ENCODE data around the gene KNOP1. TPM values are rescaled to one million over a fixed set of nuclear protein-coding genes. Genes with fewer than 3 reads are reported as not detected.

The KNOP1 gene
- total and polyA plus RNA-seq, 2 of the 13 experiments (the other 11 are each of a cell fraction or from before 2014, with no cell fraction given), result 21.2 to 57.5 TPM

DNA sequence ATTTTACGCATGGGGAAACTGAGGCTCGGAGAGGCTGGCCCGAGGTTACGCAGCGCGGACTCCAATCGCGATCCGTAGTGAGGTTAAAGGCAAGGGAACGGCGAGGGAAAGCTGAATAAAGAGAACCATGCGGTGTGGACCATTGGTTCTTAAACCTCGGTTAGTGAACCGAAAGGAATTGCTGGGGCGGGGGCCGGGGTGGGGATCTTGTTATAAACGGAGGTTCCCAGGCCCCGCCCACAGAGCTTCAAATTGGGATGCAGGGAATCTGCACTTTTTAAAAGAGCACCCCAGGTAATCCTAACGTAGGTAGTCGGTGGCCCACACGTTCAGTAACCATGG, 568 bp upstream of the KNOP1 start:
- H3K27ac ChIP-seq (ENCODE audit: extremely low read length, insufficient read depth, low read length), result peak overlapping the region; percentile 74
- H3K27me3 ChIP-seq (ENCODE audit: control insufficient read depth in 1 of 2, insufficient read depth in 2 of 2, low read length in 2 of 2), result no peaks in the 10 kb centered on the region; a peak in 1 of 5 replicates
- POLR2A ChIA-PET, result interaction anchor here (1.0 to 2.3 kb wide), 8 partner anchors 13 to 56 kb away, joined by 3 to 12 read pairs (median 4); no protein-coding TSS in a partner anchor
- in situ Hi-C loops (cut with HindIII; ENCODE audit: extremely low pct_ligation_motif_present, low pct_unique_long_range_greater_than_20kb) (loop anchor here (5.0 kb wide), 1 partner anchor 169 kb away; no protein-coding TSS in a partner anchor), intact Hi-C loops (cut with micrococcal nuclease; ENCODE audit: unreplicated experiment) (loop anchor here (5.0 kb wide), 2 partner anchors 34 to 169 kb away; no protein-coding TSS in a partner anchor)
- CTCF ChIA-PET (ENCODE audit: low intra/inter-chr PET ratio, low total read pairs), result no interaction called here
- peak; percentile 14 for ATAC-seq
- H3K4me3 ChIP-seq (replicated peaks in 1 of 3; ENCODE audit: insufficient read depth in 1 of 3, low read depth in 2 of 3, low read length in 3 of 3), result peak overlapping the region; percentile 74 to 98 (median 98)
- H3K4me2 ChIP-seq (ENCODE audit: low read depth, low read length), result peak overlapping the region; percentile 98
- peaks cover 30% of the 10 kb centered on the region for H3K79me2 ChIP-seq (ENCODE audit: insufficient read depth, low read length)
- peak overlapping the region; percentile 79 for H3K9ac ChIP-seq (ENCODE audit: insufficient read depth, low read depth, low read length)
- peak overlapping the region; percentile 98 for H2AFZ ChIP-seq (ENCODE audit: low read length)
- BruUV-seq (replicated peaks), result no TSS peak
- WGBS (ENCODE audit: low lambda C conversion rate), result under 1% methylated on average over 21 of the region's 21 CpGs
- no peak for DNase-seq (ENCODE audit: low spot score)
- H3K9me3 ChIP-seq (ENCODE audit: low read length), result no peaks in the 10 kb centered on the region
- peaks cover 6 to 12% of the 10 kb centered on the region in 2 experiments for H3K36me3 ChIP-seq (replicated peaks in 1 of 2; ENCODE audit: control insufficient read depth in 1 of 2, insufficient read depth in 2 of 2, low read length in 2 of 2)
- peaks cover 27% of the 10 kb centered on the region for H3K4me1 ChIP-seq (ENCODE audit: insufficient read depth, low read length)
- H4K20me1 ChIP-seq (ENCODE audit: insufficient read depth, low read length), result no peaks in the 10 kb centered on the region
- FAIRE-seq, result no peak
- 0 out of 2 replicates have a peak, but pooled peaks have one; percentile 18 for TF ChIP-seq ZNF234 (CRISPR knock-in tag; conservative IDR thresholded peaks at IDR 0.05)
- no peak for TF ChIP-seq GABPB1 (CRISPR knock-in tag; IDR thresholded peaks at IDR 0.05)
- 0 out of 2 replicates have a peak, but pooled peaks have one; percentile 59 for TF ChIP-seq ZNF790 (CRISPR knock-in tag; IDR thresholded peaks at IDR 0.05; ENCODE audit: borderline replicate concordance)
- TF ChIP-seq ZNF10 (CRISPR knock-in tag; IDR thresholded peaks at IDR 0.05; ENCODE audit: borderline replicate concordance, low read depth), result 0 out of 2 replicates have a peak, but pooled peaks have one; percentile 10
- TF ChIP-seq, protein P1, sequence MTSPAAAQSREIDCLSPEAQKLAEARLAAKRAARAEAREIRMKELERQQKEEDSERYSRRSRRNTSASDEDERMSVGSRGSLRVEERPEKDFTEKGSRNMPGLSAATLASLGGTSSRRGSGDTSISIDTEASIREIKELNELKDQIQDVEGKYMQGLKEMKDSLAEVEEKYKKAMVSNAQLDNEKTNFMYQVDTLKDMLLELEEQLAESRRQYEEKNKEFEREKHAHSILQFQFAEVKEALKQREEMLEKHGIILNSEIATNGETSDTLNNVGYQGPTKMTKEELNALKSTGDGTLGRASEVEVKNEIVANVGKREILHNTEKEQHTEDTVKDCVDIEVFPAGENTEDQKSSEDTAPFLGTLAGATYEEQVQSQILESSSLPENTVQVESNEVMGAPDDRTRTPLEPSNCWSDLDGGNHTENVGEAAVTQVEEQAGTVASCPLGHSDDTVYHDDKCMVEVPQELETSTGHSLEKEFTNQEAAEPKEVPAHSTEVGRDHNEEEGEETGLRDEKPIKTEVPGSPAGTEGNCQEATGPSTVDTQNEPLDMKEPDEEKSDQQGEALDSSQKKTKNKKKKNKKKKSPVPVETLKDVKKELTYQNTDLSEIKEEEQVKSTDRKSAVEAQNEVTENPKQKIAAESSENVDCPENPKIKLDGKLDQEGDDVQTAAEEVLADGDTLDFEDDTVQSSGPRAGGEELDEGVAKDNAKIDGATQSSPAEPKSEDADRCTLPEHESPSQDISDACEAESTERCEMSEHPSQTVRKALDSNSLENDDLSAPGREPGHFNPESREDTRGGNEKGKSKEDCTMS (CRISPR knock-in tag; conservative IDR thresholded peaks at IDR 0.05), result 0 out of 2 replicates have a peak, but pooled peaks have one; percentile 48
- TF ChIP-seq WIZ (CRISPR knock-in tag; IDR thresholded peaks at IDR 0.05), result no peak
- no peak for TF ChIP-seq PHF5A (CRISPR knock-in tag; IDR thresholded peaks at IDR 0.05; ENCODE audit: low read depth, unreplicated experiment)
- TF ChIP-seq, protein P2, sequence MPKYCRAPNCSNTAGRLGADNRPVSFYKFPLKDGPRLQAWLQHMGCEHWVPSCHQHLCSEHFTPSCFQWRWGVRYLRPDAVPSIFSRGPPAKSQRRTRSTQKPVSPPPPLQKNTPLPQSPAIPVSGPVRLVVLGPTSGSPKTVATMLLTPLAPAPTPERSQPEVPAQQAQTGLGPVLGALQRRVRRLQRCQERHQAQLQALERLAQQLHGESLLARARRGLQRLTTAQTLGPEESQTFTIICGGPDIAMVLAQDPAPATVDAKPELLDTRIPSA (CRISPR knock-in tag; IDR thresholded peaks at IDR 0.05; ENCODE audit: borderline replicate concordance), result 0 out of 2 replicates have a peak, but pooled peaks have one; percentile 28
- no peak for TF ChIP-seq PAF1 (CRISPR knock-in tag; IDR thresholded peaks at IDR 0.05)
- TF ChIP-seq TSC22D2 (CRISPR knock-in tag; IDR thresholded peaks at IDR 0.05; ENCODE audit: borderline replicate concordance), result no peak
- peak; percentile 12; the same call in 1 of the 2 replicates for TF ChIP-seq NAIF1 (CRISPR knock-in tag; IDR thresholded peaks at IDR 0.05; ENCODE audit: borderline replicate concordance)
- TF ChIP-seq HES4 (CRISPR knock-in tag; IDR thresholded peaks at IDR 0.05; ENCODE audit: borderline replicate concordance), result 0 out of 2 replicates have a peak, but pooled peaks have one; percentile 49
- TF ChIP-seq GLI4 (CRISPR knock-in tag; IDR thresholded peaks at IDR 0.05; ENCODE audit: borderline replicate concordance), result 0 out of 2 replicates have a peak, but pooled peaks have one; percentile 3
- TF ChIP-seq FOXK1 (CRISPR knock-in tag; IDR thresholded peaks at IDR 0.05; ENCODE audit: borderline replicate concordance, low read depth), result no peak
- 0 out of 4 replicates have a peak, but pooled peaks of 1 of the 2 experiments have one; percentile 2 for TF ChIP-seq EP300 (IDR thresholded peaks at IDR 0.05; ENCODE audit: low read depth in 2 of 2, low read length in 2 of 2)
- TF ChIP-seq EP300 (CRISPR knock-in tag; IDR thresholded peaks at IDR 0.05; ENCODE audit: borderline replicate concordance), result no peak
- no peak for TF ChIP-seq HOXD1 (CRISPR knock-in tag; IDR thresholded peaks at IDR 0.05)
- 0 out of 2 replicates have a peak, but pooled peaks have one; percentile 9 for TF ChIP-seq ZSCAN20 (CRISPR knock-in tag; IDR thresholded peaks at IDR 0.05; ENCODE audit: borderline replicate concordance)
- TF ChIP-seq, protein P3, sequence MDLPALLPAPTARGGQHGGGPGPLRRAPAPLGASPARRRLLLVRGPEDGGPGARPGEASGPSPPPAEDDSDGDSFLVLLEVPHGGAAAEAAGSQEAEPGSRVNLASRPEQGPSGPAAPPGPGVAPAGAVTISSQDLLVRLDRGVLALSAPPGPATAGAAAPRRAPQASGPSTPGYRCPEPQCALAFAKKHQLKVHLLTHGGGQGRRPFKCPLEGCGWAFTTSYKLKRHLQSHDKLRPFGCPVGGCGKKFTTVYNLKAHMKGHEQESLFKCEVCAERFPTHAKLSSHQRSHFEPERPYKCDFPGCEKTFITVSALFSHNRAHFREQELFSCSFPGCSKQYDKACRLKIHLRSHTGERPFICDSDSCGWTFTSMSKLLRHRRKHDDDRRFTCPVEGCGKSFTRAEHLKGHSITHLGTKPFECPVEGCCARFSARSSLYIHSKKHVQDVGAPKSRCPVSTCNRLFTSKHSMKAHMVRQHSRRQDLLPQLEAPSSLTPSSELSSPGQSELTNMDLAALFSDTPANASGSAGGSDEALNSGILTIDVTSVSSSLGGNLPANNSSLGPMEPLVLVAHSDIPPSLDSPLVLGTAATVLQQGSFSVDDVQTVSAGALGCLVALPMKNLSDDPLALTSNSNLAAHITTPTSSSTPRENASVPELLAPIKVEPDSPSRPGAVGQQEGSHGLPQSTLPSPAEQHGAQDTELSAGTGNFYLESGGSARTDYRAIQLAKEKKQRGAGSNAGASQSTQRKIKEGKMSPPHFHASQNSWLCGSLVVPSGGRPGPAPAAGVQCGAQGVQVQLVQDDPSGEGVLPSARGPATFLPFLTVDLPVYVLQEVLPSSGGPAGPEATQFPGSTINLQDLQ (CRISPR knock-in tag; IDR thresholded peaks at IDR 0.05), result no peak

All from HepG2 (cell line).